NB4 (cell line): Measurements from ENCODE around the gene PLAC1.

Experiments used
- CTCF ChIP-seq: IDR thresholded peaks from one replicate; pipeline ENCODE4 v1.5.1; 2012; ENCODE audit warnings: low read depth, low read length
- MAX ChIP-seq: IDR thresholded peaks from 2 replicates; pipeline ENCODE4 v1.6.1; 2011; ENCODE audit warnings: low read depth, low read length
- MYC ChIP-seq: IDR thresholded peaks from 2 replicates; pipeline ENCODE4 v1.6.1; 2011; ENCODE audit warnings: low read depth, low read length
- POLR2A ChIP-seq: IDR thresholded peaks from 2 replicates; pipeline ENCODE4 v1.6.1; 2011; ENCODE audit warnings: mild to moderate bottlenecking; ENCODE audit not compliant: insufficient read length; ENCODE audit errors: extremely low read depth

GRCh38 chrX:134524181-134524580 lies 134.1 kb downstream of the PLAC1 start:
- TF ChIP-seq CTCF (no peak), POLR2A (no peak), MAX (no peak), MYC (no peak)
